Ovary (tissue), 3 donors: ENCODE measurements around the gene TLCD3A.

Experiments used
- POLR2A ChIP-seq: fragments of 450-650 bp; IDR thresholded peaks from one replicate; pipeline ENCODE4 v1.6.1; 2017; ENCODE audit warnings: antibody characterized with exemption, mild to moderate bottlenecking, moderate library complexity
- TF ChIP-seq, protein P1 (sequence below), 3 donors: fragments of 450-650 bp in 2 of 3; fragments of 200-600 bp in 1 of 3; IDR thresholded peaks; one replicate each; pipeline versions ENCODE4 v1.5.1 to v1.8.0; 2016 to 2022; ENCODE audit warnings: antibody characterized with exemption in 3 of 3, mild to moderate bottlenecking in 1 of 3
- donor health status: DM: no; HTN: no; CAD: no.

GRCh38 chr17:773467-774312 lies 41.3 kb downstream of the TLCD3A start:
- TF ChIP-seq, protein P1, sequence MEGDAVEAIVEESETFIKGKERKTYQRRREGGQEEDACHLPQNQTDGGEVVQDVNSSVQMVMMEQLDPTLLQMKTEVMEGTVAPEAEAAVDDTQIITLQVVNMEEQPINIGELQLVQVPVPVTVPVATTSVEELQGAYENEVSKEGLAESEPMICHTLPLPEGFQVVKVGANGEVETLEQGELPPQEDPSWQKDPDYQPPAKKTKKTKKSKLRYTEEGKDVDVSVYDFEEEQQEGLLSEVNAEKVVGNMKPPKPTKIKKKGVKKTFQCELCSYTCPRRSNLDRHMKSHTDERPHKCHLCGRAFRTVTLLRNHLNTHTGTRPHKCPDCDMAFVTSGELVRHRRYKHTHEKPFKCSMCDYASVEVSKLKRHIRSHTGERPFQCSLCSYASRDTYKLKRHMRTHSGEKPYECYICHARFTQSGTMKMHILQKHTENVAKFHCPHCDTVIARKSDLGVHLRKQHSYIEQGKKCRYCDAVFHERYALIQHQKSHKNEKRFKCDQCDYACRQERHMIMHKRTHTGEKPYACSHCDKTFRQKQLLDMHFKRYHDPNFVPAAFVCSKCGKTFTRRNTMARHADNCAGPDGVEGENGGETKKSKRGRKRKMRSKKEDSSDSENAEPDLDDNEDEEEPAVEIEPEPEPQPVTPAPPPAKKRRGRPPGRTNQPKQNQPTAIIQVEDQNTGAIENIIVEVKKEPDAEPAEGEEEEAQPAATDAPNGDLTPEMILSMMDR (IDR thresholded peaks at IDR 0.05), result no peak
- no peak for TF ChIP-seq POLR2A
